Hepatocyte (in vitro differentiated cells): ENCODE measurements around the gene PSD2. TPM values are rescaled to one million over a fixed set of nuclear protein-coding genes. Genes with fewer than 3 reads are reported as not detected.

ENCODE experiments used
- DNase-seq: peaks from one replicate; pipeline ENCODE4 v3.0.0-alpha.2; 2016; ENCODE audit warnings: low spot score
- H2AFZ ChIP-seq: fragments of 200-600 bp; sonication (generic); 2 replicates; pipeline ENCODE4 v1.6.0; 2016; ENCODE audit warnings: antibody characterized with exemption, mild to moderate bottlenecking
- H3K27ac ChIP-seq: fragments of 200-600 bp; sonication (generic); 2 replicates; pipeline ENCODE4 v1.5.1; 2016; ENCODE audit warnings: mild to moderate bottlenecking
- H3K27me3 ChIP-seq: fragments of 200-600 bp; sonication (generic); 2 replicates; pipeline ENCODE4 v1.6.1; 2016
- H3K36me3 ChIP-seq: fragments of 200-600 bp; sonication (generic); replicated peaks from 2 replicates; pipeline ENCODE4 v1.5.1; 2016; ENCODE audit warnings: low read depth; ENCODE audit not compliant: insufficient read depth
- H3K4me1 ChIP-seq: fragments of 200-600 bp; sonication (generic); 2 replicates; pipeline ENCODE4 v1.5.1; 2016; ENCODE audit warnings: mild to moderate bottlenecking, moderate library complexity; ENCODE audit not compliant: insufficient read depth
- H3K4me2 ChIP-seq: fragments of 200-600 bp; sonication (generic); 2 replicates; pipeline ENCODE4 v1.6.0; 2016
- H3K4me3 ChIP-seq: fragments of 200-600 bp; sonication (generic); 2 replicates; pipeline ENCODE4 v1.5.1; 2016; ENCODE audit warnings: mild to moderate bottlenecking
- H3K79me2 ChIP-seq: fragments of 200-600 bp; sonication (generic); 2 replicates; pipeline ENCODE4 v1.6.0; 2017; ENCODE audit warnings: mild to moderate bottlenecking
- H3K9me2 ChIP-seq: fragments of 200-600 bp; sonication (generic); replicated peaks from 2 replicates; pipeline ENCODE4 v1.6.0; 2017; ENCODE audit warnings: mild to moderate bottlenecking; ENCODE audit not compliant: insufficient read depth
- H3K9me3 ChIP-seq: fragments of 200-600 bp; sonication (generic); 2 replicates; pipeline ENCODE4 v1.5.1; 2016; ENCODE audit warnings: low read depth, mild to moderate bottlenecking
- H4K20me1 ChIP-seq: fragments of 200-600 bp; sonication (generic); 2 replicates; pipeline ENCODE4 v1.6.0; 2016; ENCODE audit warnings: mild to moderate bottlenecking; ENCODE audit not compliant: insufficient read depth, poor library complexity, severe bottlenecking
- EZH2 ChIP-seq: fragments of 200-600 bp; sonication (generic); IDR thresholded peaks from 2 replicates; pipeline ENCODE4 v1.6.1; 2016; ENCODE audit warnings: antibody characterized with exemption, mild to moderate bottlenecking, borderline replicate concordance
- EZH2phosphoT487 ChIP-seq: fragments of 200-600 bp; sonication (generic); IDR thresholded peaks from one replicate; pipeline ENCODE4 v1.6.1; 2018; ENCODE audit warnings: antibody characterized with exemption, mild to moderate bottlenecking, low read depth, moderate library complexity; ENCODE audit not compliant: unreplicated experiment, severe bottlenecking
- WGBS: methylation state at CpG from one replicate; pipeline ENCODE4 v1.1.6; 2016; ENCODE audit warnings: low lambda C conversion rate; ENCODE audit errors: missing lambda C conversion rate; 5-methylcytosine and 5-hydroxymethylcytosine counted together
- polyA plus RNA-seq: library from polyadenylated mRNA; unstranded; fragments of >200 nt; fragmentation: Nextera tagmentation; extraction: Ambion mirVana; gene quantifications from 2 replicates; pipeline ENCODE4 v1.2.1, GENCODE V29; 2016
- total RNA-seq: library from RNA; depleted of rRNA; stranded (reverse); fragments of >200 nt; gene quantifications from 2 replicates; pipeline ENCODE4 v1.2.3, GENCODE V29; 2014
- TF ChIP-seq, protein P1 (sequence below): fragments of 200-600 bp; sonication (generic); IDR thresholded peaks from 2 replicates; pipeline ENCODE4 v1.5.1; 2016; ENCODE audit warnings: antibody characterized with exemption, mild to moderate bottlenecking; ENCODE audit not compliant: poor library complexity

Gene PSD2
- total and polyA plus RNA-seq, 2 experiments from 2014 or later: not detected

DNA sequence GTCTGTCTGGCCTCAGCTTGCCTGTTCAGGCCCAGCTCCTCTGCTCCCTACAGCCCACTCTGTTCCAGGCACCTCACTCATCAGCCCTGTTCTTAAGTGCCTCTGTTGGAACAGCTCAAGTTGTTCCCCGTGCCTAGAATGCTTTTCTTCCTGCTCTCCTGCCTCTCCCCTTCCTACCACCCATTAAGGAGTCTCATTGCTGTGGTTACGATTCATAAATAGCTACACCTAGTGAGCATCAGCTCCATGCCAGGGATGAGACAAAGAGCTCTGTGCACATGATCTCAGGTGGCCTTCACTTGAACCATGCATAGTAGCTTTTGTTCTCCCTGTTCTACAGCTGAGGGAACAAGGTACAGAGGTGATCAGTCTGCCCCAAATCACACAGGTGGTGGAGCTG lies 54.3 kb downstream of the PSD2 start:
- no peak for DNase-seq
- Histone ChIP-seq H4K20me1 (no peaks in the 10 kb centered on the region), H3K4me2 (no peak overlapping the region), H3K79me2 (no peaks in the 10 kb centered on the region), H3K4me1 (peaks cover 5% of the 10 kb centered on the region), H3K9me3 (no peaks in the 10 kb centered on the region), H3K27ac (no peak overlapping the region), H3K36me3 (no peaks in the 10 kb centered on the region), H2AFZ (no peak overlapping the region), H3K27me3 (peaks cover 47% of the 10 kb centered on the region), H3K9me2 (no peaks in the 10 kb centered on the region), H3K4me3 (no peak overlapping the region)
- 86% methylated on average over 2 of the region's 2 CpGs for WGBS
- no peak for TF ChIP-seq EZH2phosphoT487
- TF ChIP-seq, protein P1, sequence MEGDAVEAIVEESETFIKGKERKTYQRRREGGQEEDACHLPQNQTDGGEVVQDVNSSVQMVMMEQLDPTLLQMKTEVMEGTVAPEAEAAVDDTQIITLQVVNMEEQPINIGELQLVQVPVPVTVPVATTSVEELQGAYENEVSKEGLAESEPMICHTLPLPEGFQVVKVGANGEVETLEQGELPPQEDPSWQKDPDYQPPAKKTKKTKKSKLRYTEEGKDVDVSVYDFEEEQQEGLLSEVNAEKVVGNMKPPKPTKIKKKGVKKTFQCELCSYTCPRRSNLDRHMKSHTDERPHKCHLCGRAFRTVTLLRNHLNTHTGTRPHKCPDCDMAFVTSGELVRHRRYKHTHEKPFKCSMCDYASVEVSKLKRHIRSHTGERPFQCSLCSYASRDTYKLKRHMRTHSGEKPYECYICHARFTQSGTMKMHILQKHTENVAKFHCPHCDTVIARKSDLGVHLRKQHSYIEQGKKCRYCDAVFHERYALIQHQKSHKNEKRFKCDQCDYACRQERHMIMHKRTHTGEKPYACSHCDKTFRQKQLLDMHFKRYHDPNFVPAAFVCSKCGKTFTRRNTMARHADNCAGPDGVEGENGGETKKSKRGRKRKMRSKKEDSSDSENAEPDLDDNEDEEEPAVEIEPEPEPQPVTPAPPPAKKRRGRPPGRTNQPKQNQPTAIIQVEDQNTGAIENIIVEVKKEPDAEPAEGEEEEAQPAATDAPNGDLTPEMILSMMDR: no peak
- TF ChIP-seq EZH2: no peak

DNA sequence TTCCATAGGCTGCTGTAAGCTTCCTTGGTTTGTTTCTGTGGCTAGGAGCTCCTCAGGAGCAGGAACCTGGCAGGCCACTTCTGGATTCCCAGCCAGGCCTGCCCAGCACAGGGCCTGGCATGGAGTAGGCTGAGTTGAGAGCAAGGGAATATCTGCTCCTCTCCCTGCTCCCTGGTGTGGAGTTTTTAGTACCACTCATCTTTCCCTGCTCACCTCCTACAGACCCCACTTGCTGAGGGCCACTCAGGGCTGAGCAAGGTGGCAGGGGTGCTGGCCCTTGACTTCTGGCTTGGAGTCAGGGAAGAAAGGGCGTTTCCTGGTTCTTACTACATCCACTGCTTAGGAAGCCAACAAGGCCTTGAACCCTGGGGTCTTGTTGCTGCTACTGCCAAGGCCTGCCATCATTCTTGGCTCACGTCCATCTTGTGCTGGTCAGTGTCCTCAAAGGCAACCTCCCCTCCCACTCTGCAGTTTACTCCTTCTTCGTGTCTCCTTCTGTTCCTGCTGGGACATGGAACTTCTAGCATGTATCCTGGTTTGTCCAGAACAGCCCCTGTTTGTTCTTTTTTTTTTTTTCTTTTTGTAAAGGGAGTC lies 54.9 kb downstream of the PSD2 start:
- no peak overlapping the region for H3K27ac ChIP-seq
- 91% methylated on average over 3 of the region's 3 CpGs for WGBS

DNA sequence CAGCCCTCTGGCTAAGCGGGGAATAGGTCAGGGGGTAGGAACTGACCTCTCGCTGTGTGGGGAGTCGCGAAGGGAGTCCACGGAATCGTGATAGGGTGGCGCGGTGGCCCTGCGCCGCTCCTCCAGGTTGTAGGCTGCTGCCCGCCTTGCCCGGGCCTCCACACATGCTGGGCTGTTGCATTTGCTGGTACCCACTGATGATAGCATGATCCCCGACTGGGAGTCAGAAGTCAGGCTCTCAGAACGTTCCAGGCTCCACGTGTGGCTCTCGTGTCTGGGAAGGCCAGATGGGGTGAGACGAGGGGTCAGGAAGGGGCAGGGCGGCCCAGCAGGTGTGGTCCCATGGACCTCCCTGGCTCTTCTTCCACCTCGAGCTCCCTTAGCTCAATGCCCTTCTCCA lies 56.0 kb downstream of the PSD2 start:
- H3K4me1 ChIP-seq: peaks cover 5% of the 10 kb centered on the region
- DNase-seq: no peak
- WGBS: 92% methylated on average over 19 of the region's 19 CpGs

More for the DNA sequence above, 54.9 kb downstream of the PSD2 start:
- no peak for TF ChIP-seq EZH2phosphoT487
- TF ChIP-seq, protein P1: no peak
- TF ChIP-seq EZH2: no peak
- Histone ChIP-seq H3K4me2 (no peak overlapping the region), H3K79me2 (no peaks in the 10 kb centered on the region), H3K36me3 (no peaks in the 10 kb centered on the region), H2AFZ (no peak overlapping the region), H3K4me3 (no peak overlapping the region), H3K9me3 (no peaks in the 10 kb centered on the region), H3K9me2 (no peaks in the 10 kb centered on the region), H3K27me3 (peaks cover 42% of the 10 kb centered on the region), H3K4me1 (peaks cover 5% of the 10 kb centered on the region), H4K20me1 (no peaks in the 10 kb centered on the region)
- no peak for DNase-seq

More for the DNA sequence above, 56.0 kb downstream of the PSD2 start:
- TF ChIP-seq, protein P1: no peak
- TF ChIP-seq EZH2phosphoT487 (no peak), EZH2 (no peak)
- Histone ChIP-seq H3K27me3 (peaks cover 32% of the 10 kb centered on the region), H3K4me2 (no peak overlapping the region), H3K27ac (no peak overlapping the region), H3K9me3 (no peaks in the 10 kb centered on the region), H3K79me2 (no peaks in the 10 kb centered on the region), H4K20me1 (no peaks in the 10 kb centered on the region), H3K36me3 (no peaks in the 10 kb centered on the region), H3K9me2 (no peaks in the 10 kb centered on the region), H2AFZ (no peak overlapping the region), H3K4me3 (no peak overlapping the region)
